Spinal cord (tissue), 10 donors: ENCODE measurements around the gene ERBB4. TPM values are rescaled to one million over a fixed set of nuclear protein-coding genes. Genes with fewer than 3 reads are reported as not detected.
A peak's percentile ranks its signal among the peaks of the same experiment; 100 is the strongest.

Experiments used
- DNase-seq, 6 donors: peaks; one replicate each; pipeline versions ENCODE4 v3.0.0 to v3.0.0-alpha.2; 2013 to 2015; ENCODE audit warnings: low spot score in 6 of 6, low read depth in 4 of 6
- H3K27ac ChIP-seq: one replicate; pipeline ENCODE4 v1.5.1; 2013; ENCODE audit warnings: low read depth, low read length, control low read depth
- H3K27me3 ChIP-seq: one replicate; pipeline ENCODE4 v1.6.1; 2013; ENCODE audit warnings: low read length; ENCODE audit not compliant: control insufficient read depth, insufficient read depth
- H3K36me3 ChIP-seq: one replicate; pipeline ENCODE4 v1.6.1; 2013; ENCODE audit warnings: low read length; ENCODE audit not compliant: control insufficient read depth, insufficient read depth
- H3K4me1 ChIP-seq: one replicate; pipeline ENCODE4 v1.6.1; 2013; ENCODE audit warnings: low read length; ENCODE audit not compliant: control insufficient read depth, insufficient read depth
- H3K4me3 ChIP-seq: one replicate; pipeline ENCODE4 v1.5.1; 2013; ENCODE audit warnings: low read depth, low read length, control low read depth
- H3K9me3 ChIP-seq: one replicate; pipeline ENCODE4 v1.6.1; 2013; ENCODE audit warnings: low read length; ENCODE audit not compliant: control insufficient read depth, insufficient read depth
- WGBS: methylation state at CpG from one replicate; pipeline ENCODE4 v1.1.5; 2013; ENCODE audit warnings: missing lambda C conversion rate; ENCODE audit not compliant: insufficient coverage; 5-methylcytosine and 5-hydroxymethylcytosine counted together
- polyA plus RNA-seq, 2 donors: library from polyadenylated mRNA; unstranded; fragments of 120-200 nt; gene quantifications; one replicate each; pipeline ENCODE4 v1.2.1, GENCODE V29; 2013; ENCODE audit not compliant: insufficient read length in 2 of 2
- total RNA-seq, 2 donors: library from RNA; depleted of rRNA in 1 of 2; stranded (reverse); fragments of 120-200 nt in 1 of 2; fragments of >200 nt in 1 of 2; gene quantifications; one replicate each; pipeline versions ENCODE4 v1.2.3 to v1.2.4, GENCODE V29; 2013 to 2014
- donor health status: healthy.

The ERBB4 gene
- total and polyA plus RNA-seq, 4 donors: 14.4 to 41.7 (median 20.8) TPM

- Histone ChIP-seq H3K27ac (no peak overlapping the region), H3K27me3 (no peaks in the 10 kb centered on the region), H3K36me3 (no peaks in the 10 kb centered on the region), H3K9me3 (no peaks in the 10 kb centered on the region), H3K4me1 (no peaks in the 10 kb centered on the region), H3K4me3 (no peak overlapping the region)
- no peak for DNase-seq
- WGBS: no CpG with 5 or more reads among the region's 2 CpGs
Measured at GRCh38 chr2:211397764-211398163, 1140.8 kb downstream of the ERBB4 start.

DNA sequence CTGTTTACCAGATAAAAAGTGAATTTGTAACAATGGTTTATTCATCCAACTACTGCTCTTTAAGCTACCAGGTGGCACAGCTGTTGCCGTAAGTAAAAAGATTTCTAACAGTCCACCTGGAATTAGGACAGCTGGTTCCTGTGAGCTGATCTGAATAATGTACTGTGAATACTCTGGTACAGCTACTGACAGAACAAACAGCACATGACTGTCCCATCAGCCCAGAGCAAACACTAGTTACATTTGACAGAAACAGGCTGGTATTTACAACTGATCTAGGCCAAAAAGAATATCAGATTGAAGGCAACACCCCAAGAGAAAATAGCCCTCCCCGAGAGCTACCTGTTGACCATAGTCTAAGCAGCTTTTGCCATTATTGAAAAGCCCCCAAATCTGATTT is 1141.8 kb downstream of the ERBB4 start:
- Histone ChIP-seq H3K27ac (no peak overlapping the region), H3K4me3 (no peak overlapping the region), H3K36me3 (no peaks in the 10 kb centered on the region), H3K9me3 (no peaks in the 10 kb centered on the region), H3K27me3 (no peaks in the 10 kb centered on the region), H3K4me1 (no peaks in the 10 kb centered on the region)
- 67% methylated on average over 1 of the region's 2 CpGs for WGBS
- DNase-seq: peak in 2 of 6 donors; percentile 5 to 42

- DNase-seq: peak in 2 of 6 donors; percentile 33 to 56
- H3K27ac ChIP-seq: no peak overlapping the region
- H3K4me1 ChIP-seq: no peaks in the 10 kb centered on the region
- no peaks in the 10 kb centered on the region for H3K9me3 ChIP-seq
- 27% methylated on average over 3 of the region's 3 CpGs for WGBS
- H3K4me3 ChIP-seq: no peak overlapping the region
- H3K36me3 ChIP-seq: no peaks in the 10 kb centered on the region
- no peaks in the 10 kb centered on the region for H3K27me3 ChIP-seq
Measured at GRCh38 chr2:211391189-211391567, 1147.4 kb downstream of the ERBB4 start.

DNA sequence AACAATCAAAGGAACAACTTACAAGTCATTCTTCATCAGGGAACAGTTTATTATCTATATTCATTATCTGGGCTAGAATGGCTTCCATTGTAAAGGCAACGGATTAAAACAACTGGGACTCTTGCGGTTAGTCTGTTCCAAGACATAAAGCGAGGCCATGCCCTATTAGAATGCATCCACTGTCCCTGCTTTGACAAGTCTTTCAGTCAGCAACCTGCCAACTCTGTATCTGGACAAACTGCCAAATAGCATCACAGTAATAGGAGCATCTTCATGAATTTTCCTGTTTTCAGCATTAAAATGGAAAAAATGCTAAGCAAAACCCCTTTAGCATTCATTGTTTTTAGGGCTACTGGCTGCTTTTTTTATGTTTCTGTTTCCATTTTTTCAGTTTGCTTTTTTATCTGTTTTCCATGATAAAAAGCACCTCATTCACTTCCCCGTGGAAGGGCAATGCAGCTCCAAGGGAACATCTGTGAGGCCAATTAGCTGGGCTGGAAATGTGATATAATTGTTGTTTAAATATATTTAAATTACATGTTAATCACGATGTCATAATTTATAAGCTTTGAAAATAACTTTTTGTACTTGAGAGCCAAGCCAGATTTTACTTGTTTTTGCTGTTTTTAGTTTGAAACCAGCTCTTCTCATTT is 1147.9 kb downstream of the ERBB4 start:
- H3K36me3 ChIP-seq: no peaks in the 10 kb centered on the region
- 45% methylated on average over 2 of the region's 5 CpGs for WGBS
- H3K27me3 ChIP-seq: no peaks in the 10 kb centered on the region
- H3K27ac ChIP-seq: peak overlapping the region; percentile 0
- H3K4me1 ChIP-seq: no peaks in the 10 kb centered on the region
- H3K9me3 ChIP-seq: no peaks in the 10 kb centered on the region
- no peak overlapping the region for H3K4me3 ChIP-seq
- peak in 2 of 6 donors; percentile 57 to 69 for DNase-seq

GRCh38 chr2:211387734-211388133 is 1150.9 kb downstream of the ERBB4 start:
- Histone ChIP-seq H3K4me1 (no peaks in the 10 kb centered on the region), H3K27me3 (no peaks in the 10 kb centered on the region), H3K27ac (no peak overlapping the region), H3K9me3 (no peaks in the 10 kb centered on the region), H3K4me3 (no peak overlapping the region), H3K36me3 (no peaks in the 10 kb centered on the region)
- no peak for DNase-seq
- 93% methylated on average over 2 of the region's 6 CpGs for WGBS

- Histone ChIP-seq H3K4me1 (no peaks in the 10 kb centered on the region), H3K4me3 (no peak overlapping the region), H3K36me3 (no peaks in the 10 kb centered on the region), H3K9me3 (no peaks in the 10 kb centered on the region), H3K27me3 (no peaks in the 10 kb centered on the region), H3K27ac (no peak overlapping the region)
- WGBS: no CpG with 5 or more reads among the region's 2 CpGs
- no peak for DNase-seq
Measured at GRCh38 chr2:211380041-211380440, 1158.6 kb downstream of the ERBB4 start.

- Histone ChIP-seq H3K36me3 (no peaks in the 10 kb centered on the region), H3K27me3 (no peaks in the 10 kb centered on the region), H3K27ac (no peak overlapping the region), H3K9me3 (no peaks in the 10 kb centered on the region), H3K4me1 (no peaks in the 10 kb centered on the region), H3K4me3 (no peak overlapping the region)
- DNase-seq: no peak
Measured at GRCh38 chr2:211376410-211376809, 1162.2 kb downstream of the ERBB4 start.

DNA sequence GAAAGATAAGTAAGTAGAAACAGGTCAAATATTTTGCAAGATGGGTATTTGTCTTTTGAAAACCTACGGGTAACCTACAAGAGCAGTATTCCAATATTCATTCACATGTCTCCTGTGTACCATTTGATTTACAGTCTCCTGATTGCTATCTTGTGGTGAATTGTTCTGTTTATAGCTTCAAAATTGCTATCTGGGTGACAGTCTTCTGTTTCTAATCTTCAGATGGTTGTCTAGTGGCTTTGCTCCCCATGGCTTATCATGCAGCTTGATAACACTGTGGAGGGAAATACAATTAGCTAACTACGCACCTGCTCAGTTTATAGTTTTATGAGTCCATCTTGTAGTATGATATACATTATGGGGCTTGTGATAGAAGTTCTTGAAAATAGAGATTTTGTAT is 1165.4 kb downstream of the ERBB4 start:
- no CpG with 5 or more reads among the region's 2 CpGs for WGBS
- no peaks in the 10 kb centered on the region for H3K36me3 ChIP-seq
- H3K27ac ChIP-seq: no peak overlapping the region
- no peak overlapping the region for H3K4me3 ChIP-seq
- peak in 1 of 6 donors; percentile 72 for DNase-seq
- H3K27me3 ChIP-seq: no peaks in the 10 kb centered on the region
- no peaks in the 10 kb centered on the region for H3K9me3 ChIP-seq
- no peaks in the 10 kb centered on the region for H3K4me1 ChIP-seq

GRCh38 chr2:211371465-211371864 is 1167.1 kb downstream of the ERBB4 start:
- 95% methylated on average over 2 of the region's 2 CpGs for WGBS
- no peak for DNase-seq
- Histone ChIP-seq H3K36me3 (no peaks in the 10 kb centered on the region), H3K27ac (no peak overlapping the region), H3K4me3 (no peak overlapping the region), H3K9me3 (no peaks in the 10 kb centered on the region), H3K4me1 (no peaks in the 10 kb centered on the region), H3K27me3 (no peaks in the 10 kb centered on the region)

- no peaks in the 10 kb centered on the region for H3K27me3 ChIP-seq
- no peaks in the 10 kb centered on the region for H3K9me3 ChIP-seq
- no peaks in the 10 kb centered on the region for H3K36me3 ChIP-seq
- no peak overlapping the region for H3K4me3 ChIP-seq
- 100% methylated on average over 1 of the region's 1 CpG for WGBS
- H3K4me1 ChIP-seq: no peaks in the 10 kb centered on the region
- H3K27ac ChIP-seq: no peak overlapping the region
- no peak for DNase-seq
Measured at GRCh38 chr2:211368467-211368866, 1170.1 kb downstream of the ERBB4 start.
